Measurements from ENCODE around the gene WDR83. TPM values are rescaled to one million over a fixed set of nuclear protein-coding genes. Genes with fewer than 3 reads are reported as not detected.
"Not testable (repeated sequence)": the region's sequence is repeated elsewhere in the genome, so short reads cannot be mapped to it uniquely, and the experiment has no call there.

WDR83 gene
- total RNA-seq, 4 donors from 2014 or later: 4.0 to 16.7 (median 5.8) TPM

GRCh38 chr19:12675399-12675798 is 8.8 kb downstream of the WDR83 start:
- no peak overlapping the region for H3K4me3 ChIP-seq
- H3K4me1 ChIP-seq: peaks cover 5 to 28% (median 18%) of the 10 kb centered on the region in 3 donors
- H3K36me3 ChIP-seq: peaks cover 40 to 88% (median 62%) of the 10 kb centered on the region in 3 donors
- TF ChIP-seq POLR2A (IDR thresholded peaks at IDR 0.05): no peak
- TF ChIP-seq CTCF (IDR thresholded peaks at IDR 0.05): no peak
- intact Hi-C loops (cut with DNase I): no loop called here
- WGBS, 2 donors: 81 to 94% methylated on average over 3 of the region's 10 CpGs
- H3K27ac ChIP-seq: no peak overlapping the region
- no peak for DNase-seq
- no peaks in the 10 kb centered on the region for H3K27me3 ChIP-seq
- no peaks in the 10 kb centered on the region for H3K9me3 ChIP-seq

DNA sequence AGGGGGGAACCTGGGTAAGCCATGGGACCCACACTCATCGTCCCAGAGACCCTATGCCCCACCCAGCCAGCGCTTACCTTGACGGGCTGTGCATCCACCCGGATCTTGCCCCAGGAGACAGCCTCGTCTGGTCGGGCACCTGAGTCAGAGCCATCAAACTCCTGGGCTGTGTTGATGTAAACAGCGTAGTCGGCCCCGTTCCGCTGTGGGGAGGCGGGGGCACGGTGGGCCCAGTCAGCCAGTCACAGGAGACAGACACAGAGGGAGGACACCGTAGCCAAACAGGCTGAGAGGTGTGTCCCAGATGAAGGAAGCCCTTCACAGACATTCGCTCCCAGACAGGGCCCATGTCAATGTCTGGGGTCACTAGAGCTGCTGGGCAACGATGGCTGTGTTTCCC is 9.3 kb downstream of the WDR83 start:
- DNase-seq: no peak
- intact Hi-C loops (cut with DNase I): no loop called here
- Histone ChIP-seq H3K4me3 (no peak overlapping the region), H3K4me1 (peaks cover 0 to 28% (median 18%) of the 10 kb centered on the region in 3 donors), H3K27ac (no peak overlapping the region), H3K36me3 (peaks cover 40 to 88% (median 62%) of the 10 kb centered on the region in 3 donors), H3K27me3 (no peaks in the 10 kb centered on the region), H3K9me3 (no peaks in the 10 kb centered on the region)
- 90% methylated on average over 3 of the region's 15 CpGs; no CpG with 5 or more reads in 1 of the 2 donors for WGBS, 2 donors
- TF ChIP-seq POLR2A (IDR thresholded peaks at IDR 0.05) (no peak), CTCF (IDR thresholded peaks at IDR 0.05) (no peak)

DNA sequence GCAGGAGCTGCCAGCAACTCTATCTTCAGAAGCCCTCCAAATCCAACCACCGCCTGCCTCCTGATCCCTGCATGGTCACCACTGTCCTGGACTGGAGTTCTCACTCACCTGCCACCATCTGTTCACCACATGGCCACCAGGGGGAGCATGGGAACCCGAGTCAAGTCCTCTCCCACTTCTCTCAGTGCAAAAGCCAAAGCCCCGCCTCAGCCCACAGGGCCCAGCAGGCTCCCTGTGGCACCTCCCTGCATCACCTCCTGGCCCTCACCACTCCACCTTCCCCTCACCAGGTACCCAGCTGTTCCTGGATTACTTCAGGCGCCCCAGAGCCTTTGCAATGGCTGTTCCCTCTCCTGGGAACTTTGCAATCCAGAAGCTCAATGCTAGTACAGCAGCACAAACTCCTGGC is 9.8 kb downstream of the WDR83 start:
- H3K27me3 ChIP-seq: no peaks in the 10 kb centered on the region
- WGBS, 2 donors: 13 to 39% methylated on average over 3 to 4 of the region's 4 CpGs
- no peaks in the 10 kb centered on the region for H3K9me3 ChIP-seq
- peaks cover 40 to 88% (median 62%) of the 10 kb centered on the region in 3 donors for H3K36me3 ChIP-seq
- peaks cover 0 to 27% (median 18%) of the 10 kb centered on the region in 3 donors for H3K4me1 ChIP-seq
- intact Hi-C loops (cut with DNase I): no loop called here
- no peak for DNase-seq
- no peak overlapping the region for H3K4me3 ChIP-seq
- no peak for TF ChIP-seq POLR2A (IDR thresholded peaks at IDR 0.05)
- peak; percentile 63 to 87 (median 79) for TF ChIP-seq CTCF (IDR thresholded peaks at IDR 0.05)
- no peak overlapping the region for H3K27ac ChIP-seq

GRCh38 chr19:12676928-12677327 is 10.3 kb downstream of the WDR83 start:
- peaks cover 40 to 84% (median 62%) of the 10 kb centered on the region in 3 donors for H3K36me3 ChIP-seq
- intact Hi-C loops (cut with DNase I): no loop called here
- H3K4me1 ChIP-seq: peaks cover 0 to 28% (median 18%) of the 10 kb centered on the region in 3 donors
- 92 to 95% methylated on average over 6 of the region's 12 CpGs for WGBS, 2 donors
- no peak overlapping the region for H3K27ac ChIP-seq
- no peaks in the 10 kb centered on the region for H3K27me3 ChIP-seq
- no peaks in the 10 kb centered on the region for H3K9me3 ChIP-seq
- no peak for DNase-seq
- TF ChIP-seq CTCF (IDR thresholded peaks at IDR 0.05) (no peak), POLR2A (IDR thresholded peaks at IDR 0.05) (no peak)
- no peak overlapping the region for H3K4me3 ChIP-seq

DNA sequence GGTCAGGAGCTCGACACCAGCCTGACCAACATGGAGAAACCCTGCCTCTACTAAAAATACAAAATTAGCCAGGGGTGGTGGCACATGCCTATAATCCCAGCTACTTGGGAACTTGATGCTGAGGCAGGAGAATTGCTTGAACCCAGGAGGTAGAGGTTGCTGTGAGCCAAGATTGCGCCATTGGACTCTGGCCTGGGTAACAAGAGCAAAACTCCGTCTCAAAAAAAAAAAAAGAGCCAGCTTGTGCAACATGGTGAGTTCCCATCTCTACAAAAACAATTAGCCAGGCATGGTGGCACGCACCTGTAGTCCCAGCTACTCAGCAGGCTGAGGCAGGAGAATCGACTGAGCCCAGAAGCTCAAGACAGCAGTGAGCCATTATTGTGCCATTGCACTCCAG is 11.4 kb downstream of the WDR83 start:
- H3K9me3 ChIP-seq; H3K27ac ChIP-seq; intact Hi-C loops (cut with DNase I); DNase-seq; H3K4me3 ChIP-seq; H3K27me3 ChIP-seq: not testable (repeated sequence)
- H3K36me3 ChIP-seq: peaks cover 40 to 73% (median 55%) of the 10 kb centered on the region in 3 donors
- H3K4me1 ChIP-seq: peaks cover 0 to 33% (median 21%) of the 10 kb centered on the region in 3 donors
- 84 to 94% methylated on average over 3 to 4 of the region's 5 CpGs for WGBS, 2 donors

DNA sequence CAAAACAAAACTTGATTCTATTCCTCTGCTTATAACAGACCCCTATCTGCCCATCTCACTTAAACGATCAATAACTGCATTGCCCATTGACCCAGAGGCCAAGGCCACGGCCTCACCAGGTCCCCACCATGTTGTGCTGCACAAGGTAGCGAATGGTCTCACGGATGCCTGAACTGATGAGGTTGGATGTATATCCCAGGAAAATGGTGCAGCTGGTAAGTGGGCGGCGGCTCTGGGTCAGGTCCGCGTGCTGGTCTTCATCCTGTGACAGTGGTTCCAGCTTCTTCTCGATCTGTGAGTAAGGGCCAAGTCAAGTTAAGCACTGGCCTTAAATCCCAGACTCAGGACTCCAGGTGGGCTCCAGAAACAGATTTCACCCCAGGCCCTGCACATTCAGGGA is 13.4 kb downstream of the WDR83 start:
- 90 to 92% methylated on average over 8 to 9 of the region's 9 CpGs for WGBS, 2 donors

More for the DNA sequence above, 13.4 kb downstream of the WDR83 start:
- Histone ChIP-seq H3K36me3 (peaks cover 33 to 53% (median 35%) of the 10 kb centered on the region in 3 donors), H3K4me3 (no peak overlapping the region), H3K27me3 (no peaks in the 10 kb centered on the region), H3K4me1 (peaks cover 0 to 33% (median 21%) of the 10 kb centered on the region in 3 donors), H3K27ac (no peak overlapping the region), H3K9me3 (no peaks in the 10 kb centered on the region)
- TF ChIP-seq CTCF (IDR thresholded peaks at IDR 0.05): no peak
- TF ChIP-seq POLR2A (IDR thresholded peaks at IDR 0.05): no peak
- DNase-seq: no peak
- intact Hi-C loops (cut with DNase I): no loop called here

All from esophagus squamous epithelium (tissue), 5 donors.